GM18907 (cell line): ENCODE data around the gene ADCY6.

Experiments
- ATAC-seq: cut with Tn5 transposase; IDR thresholded peaks from one replicate; pipeline ENCODE4 v1.9.1; 2021; ENCODE audit warnings: mild to moderate bottlenecking, moderate library complexity; ENCODE audit not compliant: unreplicated experiment

ADCY6 gene

DNA sequence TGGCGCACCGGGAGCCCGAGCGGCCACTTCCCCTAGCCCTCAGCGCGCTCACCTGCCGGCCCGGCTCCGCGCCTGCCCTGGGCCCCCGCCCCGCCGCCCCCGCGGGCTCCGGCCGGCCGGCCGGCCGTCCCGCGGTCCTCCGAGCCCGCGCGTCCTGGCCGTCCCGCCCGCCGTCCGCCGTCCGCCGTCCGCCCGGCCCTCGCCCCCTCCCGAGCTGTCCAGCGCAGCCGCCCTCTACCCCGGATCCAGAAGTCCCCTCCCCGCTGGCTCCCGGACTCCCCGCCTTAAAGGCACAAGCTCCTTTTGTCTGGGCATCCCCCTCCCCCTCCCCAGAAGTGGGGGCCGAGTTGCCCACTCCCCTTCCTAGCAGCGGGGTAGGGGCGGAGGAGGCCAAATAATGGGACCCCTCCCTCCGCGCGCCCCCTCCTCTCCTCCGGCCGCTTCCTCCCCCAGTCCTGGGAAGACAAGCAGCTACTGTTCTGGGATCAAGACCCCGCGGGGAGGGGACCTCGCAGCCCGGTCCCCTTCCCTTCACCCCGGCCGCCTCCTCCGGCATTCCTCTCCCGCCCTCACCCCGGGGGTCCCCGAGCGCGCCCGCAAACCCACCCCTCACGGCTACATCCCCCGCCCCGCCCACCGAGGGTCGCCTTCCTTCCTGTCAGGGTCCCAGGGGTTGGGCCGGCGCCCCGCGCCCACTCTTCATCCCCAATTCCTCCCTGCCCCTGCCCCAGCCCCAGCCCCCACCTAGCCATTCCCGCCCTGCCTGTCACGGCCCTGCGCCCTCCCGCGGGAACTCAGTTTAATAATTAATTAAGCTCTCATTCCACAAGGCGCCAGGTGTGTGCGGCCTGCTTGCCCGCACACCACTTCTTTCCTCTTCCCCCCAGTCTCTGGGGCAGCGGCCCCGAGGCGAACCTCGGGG lies at the start of gene ADCY6:
Gene ADCY6 (minus strand): TSS at position 236 of the 922 bp plus-strand sequence. CDS start 5,655 bp downstream, outside the sequence.
- peak; percentile 69 for ATAC-seq

DNA sequence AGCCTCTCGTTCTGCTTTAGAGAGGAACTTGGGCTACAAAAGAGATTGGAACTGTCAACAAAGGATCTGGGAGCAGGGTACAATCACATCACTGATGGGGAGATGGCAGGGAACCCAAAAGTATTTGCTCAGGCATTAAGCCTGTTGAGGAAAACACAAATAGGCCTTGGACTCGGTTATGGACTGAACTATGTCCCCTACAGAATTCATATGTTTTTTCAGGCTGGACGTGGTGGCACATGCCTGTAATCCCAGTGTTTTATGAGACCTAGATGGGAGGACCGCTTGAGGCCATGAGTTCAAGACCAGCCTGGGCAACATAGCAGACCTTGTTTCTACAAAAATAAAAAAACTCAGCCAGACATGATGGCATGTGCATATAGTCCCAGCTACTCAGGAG lies 49.2 kb upstream of the ADCY6 start:
- no peak for ATAC-seq

DNA sequence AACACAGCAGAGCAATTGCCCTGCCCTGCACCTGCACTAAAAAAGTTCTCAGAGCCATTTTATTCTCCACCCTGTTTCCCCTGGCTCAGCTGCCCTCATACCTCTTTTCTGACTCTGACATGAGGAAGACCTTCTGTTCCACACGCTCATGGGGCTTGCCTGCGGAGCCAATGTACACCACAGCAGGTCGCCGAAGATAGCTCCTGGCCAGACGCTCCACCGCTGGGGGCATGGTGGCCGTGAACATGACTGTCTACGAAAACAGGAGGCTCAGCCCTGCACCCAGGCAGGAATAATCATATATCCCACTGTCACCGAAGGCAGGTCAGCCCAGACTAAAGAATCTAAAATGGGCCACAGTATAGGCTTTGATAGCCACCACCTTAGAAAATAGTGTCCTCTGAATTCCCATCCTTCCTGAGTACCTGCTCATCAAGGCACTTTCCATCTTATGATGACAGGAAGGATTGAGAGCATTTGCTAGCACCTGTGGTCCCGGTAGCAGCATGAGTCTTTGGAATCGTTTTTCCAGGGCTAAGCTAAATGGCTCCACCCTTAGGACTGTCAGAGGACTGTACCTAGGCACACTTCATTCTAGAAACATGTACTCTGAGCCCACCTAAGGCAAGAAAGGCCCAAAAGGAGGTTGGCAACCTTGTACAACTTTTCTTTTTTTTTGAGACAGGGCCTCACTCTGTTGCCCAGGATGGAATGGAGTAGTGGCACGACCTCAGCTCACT lies 43.6 kb upstream of the ADCY6 start:
- no peak for ATAC-seq

DNA sequence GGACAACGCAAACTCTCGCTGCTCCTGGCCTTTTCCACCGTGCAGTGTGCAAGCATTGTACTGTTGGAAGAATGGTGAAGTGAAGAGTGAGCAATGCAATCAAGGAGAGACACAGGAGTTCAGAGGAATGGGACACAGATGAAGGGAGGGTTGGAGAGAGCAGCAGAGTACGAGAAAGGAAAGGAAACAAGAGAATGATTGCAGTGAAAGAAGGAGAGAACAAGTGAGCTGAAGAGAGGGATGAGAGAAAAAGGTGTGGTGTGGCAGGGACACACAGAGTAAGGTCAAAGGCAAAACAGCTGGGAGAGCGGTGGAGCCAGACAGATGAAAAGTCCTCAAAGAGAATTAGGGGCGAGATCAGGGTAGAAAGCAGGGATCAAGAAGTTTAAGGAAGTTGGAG lies 42.4 kb upstream of the ADCY6 start:
- ATAC-seq = no peak

DNA sequence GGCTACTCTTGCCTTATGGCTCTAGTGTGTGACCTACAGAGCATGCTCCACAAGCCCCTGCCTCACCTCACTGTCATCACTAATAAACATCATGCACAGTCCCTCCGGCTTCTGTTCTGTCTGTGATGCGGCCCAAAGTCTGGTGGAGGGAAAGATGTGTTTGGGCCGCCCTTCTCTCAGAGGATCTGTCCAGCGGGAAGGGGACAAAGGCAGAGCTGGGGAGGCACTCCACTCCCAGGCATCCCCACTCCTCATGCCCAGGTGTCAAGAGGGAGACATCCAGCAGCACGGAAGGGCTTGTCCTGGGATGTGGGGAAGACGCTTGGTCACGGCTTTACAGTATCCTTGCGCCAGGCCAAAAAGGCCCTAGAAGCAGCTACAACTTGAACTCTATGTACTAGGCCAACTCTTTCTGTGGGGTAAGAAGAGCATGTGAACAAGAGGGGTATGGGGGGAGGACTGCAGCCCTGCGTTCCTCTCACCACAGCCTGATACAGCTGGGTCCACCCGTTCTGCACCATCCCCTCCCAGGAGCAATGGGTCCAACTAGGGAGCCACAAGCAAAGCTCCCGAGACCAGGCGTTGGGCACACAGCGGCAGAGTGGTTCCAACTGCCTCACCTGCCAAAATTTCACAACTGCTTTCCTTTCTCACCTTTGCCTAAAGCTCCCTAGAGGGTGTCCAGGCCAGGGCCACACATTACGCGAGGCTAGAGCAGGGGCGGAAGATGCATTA lies 40.1 kb upstream of the ADCY6 start:
- no peak for ATAC-seq

DNA sequence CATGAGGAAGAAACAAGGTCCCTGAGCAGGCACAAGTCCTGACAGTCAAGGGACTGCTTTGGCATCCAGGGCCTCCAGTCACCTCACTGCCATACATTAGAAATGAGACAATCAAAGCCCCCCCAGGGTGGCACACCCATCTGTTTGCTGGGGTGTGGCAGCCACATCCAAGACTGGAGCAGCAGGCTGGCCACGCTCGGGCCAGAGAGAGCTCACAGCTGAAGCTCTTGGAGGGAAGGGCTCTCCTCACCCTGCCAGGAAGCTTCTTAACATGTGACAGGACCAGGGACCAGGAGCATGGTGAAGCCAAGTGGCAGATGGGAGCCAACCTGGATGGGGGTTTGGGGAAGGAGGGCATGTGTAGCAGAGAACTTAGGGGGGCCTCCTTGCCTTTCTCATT lies 39.4 kb upstream of the ADCY6 start:
- no peak for ATAC-seq

DNA sequence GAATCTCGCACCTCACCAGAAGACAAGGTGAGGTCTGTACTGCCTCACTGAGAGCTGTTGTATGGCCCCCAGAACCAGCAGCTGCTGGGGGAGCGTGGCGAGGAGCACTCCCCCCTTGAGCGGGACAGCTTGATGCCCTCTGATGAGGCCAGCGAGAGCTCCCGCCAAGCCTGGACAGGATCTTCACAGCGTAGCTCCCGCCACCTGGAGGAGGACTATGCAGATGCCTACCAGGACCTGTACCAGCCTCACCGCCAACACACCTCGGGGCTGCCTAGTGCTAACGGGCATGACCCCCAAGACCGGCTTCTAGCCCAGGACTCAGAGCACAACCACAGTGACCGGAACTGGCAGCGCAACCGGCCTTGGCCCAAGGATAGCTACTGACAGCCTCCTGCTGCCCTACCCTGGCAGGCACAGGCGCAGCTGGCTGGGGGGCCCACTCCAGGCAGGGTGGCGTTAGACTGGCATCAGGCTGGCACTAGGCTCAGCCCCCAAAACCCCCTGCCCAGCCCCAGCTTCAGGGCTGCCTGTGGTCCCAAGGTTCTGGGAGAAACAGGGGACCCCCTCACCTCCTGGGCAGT lies 38.7 kb upstream of the ADCY6 start:
- no peak for ATAC-seq

DNA sequence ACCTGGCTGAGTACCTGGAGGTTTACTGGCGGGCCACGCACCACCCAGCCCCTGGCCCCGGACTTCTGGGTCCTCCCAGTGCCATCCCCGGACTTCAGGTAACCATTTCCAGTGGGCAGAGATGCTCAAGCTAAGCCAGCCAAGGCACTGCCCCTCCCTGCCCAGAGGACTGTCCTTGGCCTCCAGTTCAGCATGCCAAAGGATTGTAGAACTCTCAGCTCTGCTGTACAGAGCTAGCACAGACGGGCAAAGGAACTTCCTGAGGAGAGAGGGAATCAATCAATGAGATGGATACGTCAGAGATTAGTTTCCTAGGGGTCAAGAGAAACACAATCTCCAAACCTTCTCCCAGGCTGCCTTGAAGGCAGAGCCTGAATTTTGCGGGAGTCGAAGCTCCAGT lies 38.1 kb upstream of the ADCY6 start:
- no peak for ATAC-seq

DNA sequence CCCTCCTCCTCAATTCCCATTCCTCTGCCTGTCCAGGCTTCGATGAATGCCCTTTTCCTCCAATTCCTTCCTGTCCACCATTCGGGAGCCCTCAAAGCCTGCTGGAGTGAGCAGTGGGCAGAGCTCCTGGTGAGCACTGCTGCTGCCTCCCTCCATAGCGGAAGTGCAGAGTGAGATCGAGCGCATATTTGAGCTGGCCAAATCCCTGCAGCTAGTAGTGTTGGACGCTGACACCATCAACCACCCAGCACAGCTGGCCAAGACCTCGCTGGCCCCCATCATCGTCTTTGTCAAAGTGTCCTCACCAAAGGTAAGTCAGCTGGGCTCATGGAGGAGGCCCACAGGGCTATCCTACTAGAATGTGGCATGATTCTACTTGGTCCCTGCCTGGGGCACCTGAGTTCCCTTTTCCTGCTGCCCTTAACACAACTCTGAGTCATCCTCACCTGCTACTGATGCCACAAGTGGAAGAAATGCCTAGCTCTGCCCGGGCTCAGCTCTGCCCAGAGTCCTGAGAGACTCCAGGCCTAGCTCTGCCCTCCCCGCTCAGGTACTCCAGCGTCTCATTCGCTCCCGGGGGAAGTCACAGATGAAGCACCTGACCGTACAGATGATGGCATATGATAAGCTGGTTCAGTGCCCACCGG lies 37.4 kb upstream of the ADCY6 start:
- no peak for ATAC-seq

DNA sequence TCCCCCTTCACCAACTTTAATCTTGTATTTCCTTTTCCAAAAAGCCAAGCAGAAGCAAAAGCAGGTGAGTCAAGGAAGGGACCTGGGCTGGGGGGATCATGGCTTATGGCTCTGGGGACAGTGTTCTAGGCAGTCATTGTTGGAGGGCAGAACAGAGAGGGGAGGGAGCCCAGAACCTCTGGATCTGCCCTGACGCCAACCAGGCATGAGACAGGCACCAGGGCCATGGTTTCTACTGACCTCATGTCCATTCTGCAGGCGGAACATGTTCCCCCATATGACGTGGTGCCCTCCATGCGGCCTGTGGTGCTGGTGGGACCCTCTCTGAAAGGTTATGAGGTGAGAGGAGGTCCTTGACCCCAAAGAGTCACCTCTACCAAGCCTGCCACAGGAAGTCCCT lies 36.0 kb upstream of the ADCY6 start:
- ATAC-seq = no peak

DNA sequence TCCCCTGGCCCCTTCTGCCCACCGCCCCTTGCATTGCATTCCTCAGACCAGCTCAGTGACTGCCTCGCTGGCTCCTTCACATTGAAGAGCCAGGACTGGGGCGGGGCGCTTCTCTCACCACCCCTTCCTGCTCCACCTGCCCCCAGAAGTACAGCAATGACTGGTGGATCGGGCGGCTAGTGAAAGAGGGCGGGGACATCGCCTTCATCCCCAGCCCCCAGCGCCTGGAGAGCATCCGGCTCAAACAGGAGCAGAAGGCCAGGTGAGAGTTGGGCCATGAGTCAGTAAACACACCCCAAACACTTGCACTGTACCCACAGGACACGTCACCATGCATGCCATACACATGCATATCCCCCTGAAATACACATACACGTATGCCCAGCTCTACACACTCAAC lies 35.2 kb upstream of the ADCY6 start:
- ATAC-seq = no peak

DNA sequence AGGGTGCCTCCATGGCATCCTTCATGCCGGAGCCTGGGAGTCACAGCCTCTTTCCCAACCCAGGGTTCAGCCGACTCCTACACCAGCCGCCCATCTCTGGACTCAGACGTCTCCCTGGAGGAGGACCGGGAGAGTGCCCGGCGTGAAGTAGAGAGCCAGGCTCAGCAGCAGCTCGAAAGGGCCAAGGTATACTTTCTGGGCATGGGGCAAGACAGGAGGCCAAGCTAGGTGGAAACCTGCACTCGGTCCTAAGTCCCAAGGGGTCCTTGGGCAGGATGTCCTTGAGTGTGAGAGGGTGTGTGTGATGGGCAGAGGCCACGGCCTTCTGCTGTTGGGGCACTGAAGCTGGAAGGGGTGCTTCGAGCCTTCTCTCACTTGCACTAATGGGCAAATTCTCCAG lies 34.4 kb upstream of the ADCY6 start:
- no peak for ATAC-seq

DNA sequence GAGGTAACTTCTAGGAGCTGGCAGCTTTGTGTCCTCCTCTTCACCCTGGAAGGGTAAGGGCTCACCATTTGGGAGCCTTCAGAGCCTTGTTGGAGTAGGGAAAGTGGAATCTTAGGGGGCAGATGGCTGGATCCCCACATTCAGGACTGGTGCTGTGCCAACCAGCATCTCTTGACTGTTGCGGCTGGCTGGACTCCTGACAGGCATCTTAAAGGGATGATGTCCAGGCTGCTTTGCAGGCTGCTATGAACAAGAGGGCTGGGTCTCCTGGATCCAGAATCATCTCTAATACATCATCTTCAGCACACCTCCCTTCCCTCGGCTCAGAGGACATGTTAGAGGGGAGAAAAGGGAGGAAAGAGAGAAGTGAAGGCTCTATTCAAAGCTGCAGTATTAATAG lies 33.8 kb upstream of the ADCY6 start:
- no peak for ATAC-seq

DNA sequence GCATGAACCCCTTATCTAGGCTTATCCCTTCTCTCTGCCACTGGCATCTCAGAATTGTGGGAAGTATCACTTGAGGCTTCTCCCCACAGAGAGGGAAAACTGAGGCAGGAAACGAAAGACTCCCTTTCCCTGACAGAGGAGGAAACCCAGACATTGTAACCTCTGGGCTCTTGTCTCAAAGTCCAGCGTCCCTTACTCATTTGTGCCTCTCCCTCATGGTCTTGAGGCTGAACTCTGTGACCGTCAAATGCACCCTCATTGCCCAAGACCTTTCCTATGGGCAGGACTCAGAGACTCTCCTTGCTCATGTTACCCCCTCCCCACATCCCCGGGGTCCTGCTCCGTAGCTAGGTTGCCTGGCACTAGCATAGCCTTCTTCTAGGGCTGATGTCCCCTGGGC lies 33.2 kb upstream of the ADCY6 start:
- ATAC-seq = no peak

DNA sequence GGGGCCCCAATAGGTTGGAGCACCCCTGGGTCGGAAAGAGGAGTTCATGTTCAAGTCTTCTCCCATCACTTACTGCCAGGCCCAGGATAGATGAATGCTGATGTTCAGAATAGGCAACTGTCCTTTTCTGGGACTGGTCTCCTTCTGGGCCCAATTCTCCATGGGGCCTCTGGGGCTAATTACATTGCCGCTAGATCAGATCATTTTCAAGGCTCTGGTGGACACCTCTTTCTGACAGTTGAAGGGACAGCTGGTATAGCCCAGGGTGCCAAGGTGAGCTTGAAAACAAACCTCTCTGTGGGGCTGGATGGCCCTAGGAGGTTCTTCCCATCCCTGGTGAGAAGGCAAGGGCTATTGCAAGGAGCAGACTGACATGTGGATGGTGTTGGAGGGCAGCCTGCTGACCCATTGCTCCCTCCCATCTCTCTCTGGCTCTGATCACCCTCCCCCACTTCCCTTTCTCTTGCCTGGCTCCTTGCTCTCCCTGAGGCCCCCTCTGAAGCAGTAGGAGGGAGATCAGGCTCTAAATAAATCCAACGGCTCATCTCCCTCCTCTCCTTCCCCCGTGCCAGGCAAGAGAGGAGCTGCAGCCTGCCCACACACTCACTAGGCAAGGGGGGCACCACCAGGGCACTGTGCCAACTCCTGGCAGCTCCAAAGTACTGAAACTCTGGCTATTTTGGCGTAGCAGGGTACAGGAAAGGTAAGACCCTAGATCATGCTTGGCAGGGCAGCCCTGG lies 31.3 kb upstream of the ADCY6 start:
- no peak for ATAC-seq

DNA sequence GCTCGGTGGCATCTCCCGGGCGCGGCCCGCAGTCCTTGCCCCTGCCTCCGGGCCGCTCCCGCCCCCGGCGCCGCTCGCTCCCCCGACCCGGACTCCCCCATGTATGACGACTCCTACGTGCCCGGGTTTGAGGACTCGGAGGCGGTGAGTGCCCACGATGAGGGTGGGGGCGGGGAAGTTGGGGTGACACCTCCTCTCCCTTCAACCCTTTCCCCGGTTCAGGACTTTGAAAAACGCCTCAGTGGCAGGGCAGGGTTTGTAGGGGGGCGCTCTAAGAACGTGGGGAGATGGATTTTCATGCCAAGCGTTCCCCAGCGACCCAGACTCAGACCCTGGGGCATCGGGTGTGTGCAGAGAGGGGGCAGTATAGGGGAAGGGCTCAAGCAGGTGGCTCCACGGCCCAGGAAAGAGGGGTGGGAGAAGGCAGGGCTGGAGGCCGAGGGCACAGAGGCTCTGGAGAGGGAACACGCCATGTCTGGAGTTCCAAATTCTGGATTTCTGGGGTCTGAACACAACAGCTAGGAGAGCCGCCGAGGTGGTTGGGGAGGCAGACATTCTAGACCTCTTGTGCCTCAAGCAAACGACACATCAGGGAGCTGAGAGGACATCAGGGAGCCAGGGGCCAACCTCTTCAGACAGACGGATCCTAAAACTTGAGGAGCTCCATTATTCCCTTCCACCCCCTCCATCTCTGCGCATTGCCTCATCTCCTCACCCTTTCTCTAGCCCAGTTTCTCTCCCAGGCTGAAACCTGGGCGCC lies 30.1 kb upstream of the ADCY6 start:
- ATAC-seq = no peak

DNA sequence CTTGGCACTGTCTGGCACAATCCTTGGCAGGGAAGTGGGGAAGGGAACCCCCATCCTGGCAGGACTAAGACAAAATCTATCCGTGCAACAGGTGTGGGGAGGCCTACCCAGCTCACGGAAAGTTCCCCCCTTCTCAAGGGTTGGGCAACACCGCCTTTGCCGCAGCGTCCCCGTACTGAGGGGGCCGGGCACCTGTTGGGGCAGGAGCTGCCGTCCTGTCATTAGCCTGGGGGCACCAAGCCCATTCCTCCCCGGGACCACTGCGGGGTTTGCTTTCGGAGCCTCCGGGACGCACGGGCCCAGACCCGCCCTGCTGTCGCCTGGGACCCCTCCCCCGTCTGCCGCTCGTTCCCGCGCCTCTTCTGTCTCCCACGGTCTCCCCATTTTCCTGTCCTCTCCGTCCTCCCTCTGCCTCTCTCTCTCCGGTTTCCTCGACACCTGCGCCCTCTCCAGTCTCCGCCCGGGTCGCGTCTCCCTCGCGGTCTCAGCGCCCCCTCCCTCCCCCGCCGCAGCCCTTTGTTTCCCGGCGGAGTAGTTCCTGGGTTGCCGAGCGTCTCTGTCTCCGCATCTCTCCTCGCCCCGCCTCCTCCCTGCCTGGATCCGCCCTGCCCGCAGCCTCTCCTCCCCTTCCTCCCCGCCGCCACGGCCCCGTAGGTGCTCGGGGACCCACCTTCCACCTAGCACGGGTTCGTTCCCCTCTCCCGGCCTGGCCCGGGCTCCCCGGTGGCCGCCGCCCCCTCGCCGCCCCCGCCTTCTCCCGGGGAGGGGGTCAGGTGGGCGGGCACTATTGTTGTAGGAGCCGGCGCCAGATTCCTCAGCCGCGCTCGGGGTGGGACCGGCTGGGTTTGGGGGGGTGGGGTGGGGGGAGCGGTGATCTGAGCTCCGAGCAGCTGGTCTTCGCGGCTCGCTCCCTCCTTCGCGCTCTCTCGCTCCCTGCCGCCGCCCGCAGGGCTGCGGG lies 29.3 kb upstream of the ADCY6 start, which contains the start of gene CACNB3:
Gene CACNB3 (plus strand): TSS at position 624 of the 958 bp plus-strand sequence. CDS start 434 bp downstream, outside the sequence.
- ATAC-seq = peak; percentile 43
